ENCODE data around the gene TWSG1. TPM values are rescaled to one million over a fixed set of nuclear protein-coding genes. Genes with fewer than 3 reads are reported as not detected.

The TWSG1 gene
- total and polyA plus RNA-seq, 8 donors: 8.2 to 76.0 (median 23.6) TPM

- Histone ChIP-seq H3K9me3 (peaks cover 5 to 38% (median 32%) of the 10 kb centered on the region in 4 donors), H3K4me1 (no peaks in the 10 kb centered on the region), H3K36me3 (no peaks in the 10 kb centered on the region), H3K4me3 (no peak overlapping the region), H3K27ac (no peak overlapping the region), H3K27me3 (no peaks in the 10 kb centered on the region)
- intact Hi-C loops (cut with DNase I; ENCODE audit: low total_unique reads): no loop called here
- 92 to 99% (median 97%) methylated on average over 12 to 15 of the region's 15 CpGs for WGBS, 5 donors
- TF ChIP-seq POLR2AphosphoS5 (IDR thresholded peaks at IDR 0.05) (no peak), POLR2A (IDR thresholded peaks at IDR 0.05) (no peak), EP300 (IDR thresholded peaks at IDR 0.05) (no peak), CTCF (IDR thresholded peaks at IDR 0.05) (no peak)
- no peak for DNase-seq
Observed at GRCh38 chr18:9296233-9297006, 38.2 kb upstream of the TWSG1 start.

GRCh38 chr18:9297007-9297393 lies 37.6 kb upstream of the TWSG1 start:
- WGBS, 5 donors: 95 to 98% (median 97%) methylated on average over 18 to 24 of the region's 24 CpGs; no CpG with 5 or more reads in 1 of the 5 donors
- no peak for TF ChIP-seq POLR2AphosphoS5 (IDR thresholded peaks at IDR 0.05)
- Histone ChIP-seq H3K4me3 (no peak overlapping the region), H3K27ac (no peak overlapping the region), H3K9me3 (peaks cover 5 to 39% (median 34%) of the 10 kb centered on the region in 4 donors), H3K4me1 (no peaks in the 10 kb centered on the region), H3K36me3 (no peaks in the 10 kb centered on the region), H3K27me3 (no peaks in the 10 kb centered on the region)
- no peak for DNase-seq
- intact Hi-C loops (cut with DNase I; ENCODE audit: low total_unique reads): no loop called here

- no peaks in the 10 kb centered on the region for H3K27me3 ChIP-seq
- no peak overlapping the region for H3K4me3 ChIP-seq
- WGBS, 5 donors: 93 to 99% (median 97%) methylated on average over 6 of the region's 6 CpGs
- TF ChIP-seq CTCF (IDR thresholded peaks at IDR 0.05) (no peak), POLR2A (IDR thresholded peaks at IDR 0.05) (no peak), EP300 (IDR thresholded peaks at IDR 0.05) (no peak)
- no peak for DNase-seq
- no peaks in the 10 kb centered on the region for H3K4me1 ChIP-seq
- H3K36me3 ChIP-seq: no peaks in the 10 kb centered on the region
- intact Hi-C loops (cut with DNase I; ENCODE audit: low total_unique reads): no loop called here
- H3K9me3 ChIP-seq: peaks cover 0 to 31% (median 15%) of the 10 kb centered on the region in 4 donors
- H3K27ac ChIP-seq: no peak overlapping the region
Observed at GRCh38 chr18:9304388-9305070, 30.0 kb upstream of the TWSG1 start.

GRCh38 chr18:9319333-9319732 lies 15.2 kb upstream of the TWSG1 start:
- no peaks in the 10 kb centered on the region for H3K27me3 ChIP-seq

More at GRCh38 chr18:9319333-9319732, 15.2 kb upstream of the TWSG1 start:
- TF ChIP-seq POLR2A (IDR thresholded peaks at IDR 0.05) (no peak), POLR2AphosphoS5 (IDR thresholded peaks at IDR 0.05) (no peak), CTCF (IDR thresholded peaks at IDR 0.05) (no peak), EP300 (IDR thresholded peaks at IDR 0.05) (no peak)
- H3K9me3 ChIP-seq: peaks cover 0 to 4% (median 0%) of the 10 kb centered on the region in 4 donors
- H3K4me3 ChIP-seq: no peak overlapping the region
- intact Hi-C loops (cut with DNase I; ENCODE audit: low total_unique reads): no loop called here
- no peak overlapping the region for H3K27ac ChIP-seq
- no peak for DNase-seq
- peaks cover 0 to 4% (median 0%) of the 10 kb centered on the region in 4 donors for H3K4me1 ChIP-seq
- H3K36me3 ChIP-seq: no peaks in the 10 kb centered on the region
- 37 to 52% (median 48%) methylated on average over 1 of the region's 1 CpG for WGBS, 5 donors
